SU-DHL-6 (cell line): ENCODE measurements around the gene DCLK1.

Source experiments
- CTCF ChIP-seq: fragments of 200-600 bp; sonication (generic); IDR thresholded peaks from one replicate; pipeline ENCODE4 v1.5.1; 2017; ENCODE audit warnings: antibody characterized with exemption, mild to moderate bottlenecking, low read length, moderate library complexity; ENCODE audit not compliant: insufficient read depth, poor library complexity, severe bottlenecking
- EZH2phosphoT487 ChIP-seq: fragments of 200-600 bp; sonication (generic), shearing (Covaris generic); conservative IDR thresholded peaks from 2 replicates; pipeline ENCODE4 v1.6.1; 2018; ENCODE audit warnings: mild to moderate bottlenecking, antibody characterized with exemption, low read length, moderate library complexity, mixed read lengths

DNA sequence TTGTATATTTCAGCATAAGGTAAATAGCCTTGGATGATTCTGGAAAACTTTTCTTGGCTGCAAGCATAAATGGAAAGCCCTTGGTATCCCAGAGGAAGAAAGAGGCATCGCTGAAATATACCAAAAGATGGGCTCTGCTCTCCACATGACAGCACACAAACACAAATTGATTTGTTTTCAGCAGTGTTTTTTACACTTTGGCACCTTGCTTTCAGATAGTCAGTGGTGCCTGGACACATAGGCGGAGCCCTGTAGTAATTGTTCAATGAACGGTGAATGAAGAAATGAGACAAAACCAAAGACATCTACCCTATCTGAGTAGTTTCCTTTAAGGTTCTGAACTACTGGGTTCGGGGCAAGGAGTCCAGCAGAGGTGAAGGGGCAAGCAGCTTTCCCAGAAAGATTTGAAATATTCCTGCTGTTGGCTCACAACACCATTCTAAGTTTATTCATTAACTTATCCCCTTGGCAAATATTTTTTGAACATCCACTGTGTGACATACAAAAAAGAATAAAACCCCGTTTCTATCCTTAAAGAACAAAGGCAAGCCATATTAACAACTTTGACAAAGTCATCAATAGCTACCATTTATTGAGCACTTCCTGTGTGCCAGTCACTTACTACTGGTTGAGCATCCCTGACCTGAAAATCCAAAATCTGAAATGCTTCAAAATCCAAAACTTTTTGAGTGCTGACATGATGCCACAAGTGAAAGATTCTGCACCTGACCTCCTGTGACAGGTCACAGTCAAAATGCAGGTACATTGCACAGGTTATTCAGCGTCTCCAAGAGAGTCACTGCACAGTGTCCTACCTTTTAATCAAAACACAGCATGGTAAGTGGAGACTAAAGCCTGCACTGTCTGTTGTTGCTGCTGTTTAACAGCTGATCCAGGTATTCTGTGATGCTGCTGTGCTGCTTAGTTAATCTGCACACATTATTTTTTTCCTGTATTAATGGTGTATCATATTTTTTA lies 238.1 kb downstream of the DCLK1 start:
- TF ChIP-seq CTCF (no peak), EZH2phosphoT487 (no peak)
